Osteocyte (in vitro differentiated cells): Measurements from ENCODE around the gene TEKT3. TPM values are rescaled to one million over a fixed set of nuclear protein-coding genes. Genes with fewer than 3 reads are reported as not detected.

Experiments
- DNase-seq: peaks from one replicate; pipeline ENCODE4 v3.0.0; 2021; ENCODE audit warnings: mixed read lengths; ENCODE audit not compliant: unreplicated experiment; ENCODE audit errors: extremely low spot score
- H3K27ac Mint-ChIP-seq: one replicate; pipeline ENCODE4 v1.8.0; 2021; ENCODE audit warnings: mild to moderate bottlenecking, mixed read lengths; ENCODE audit not compliant: unreplicated experiment
- H3K27me3 Mint-ChIP-seq: one replicate; pipeline ENCODE4 v1.8.0; 2021; ENCODE audit warnings: mixed read lengths; ENCODE audit not compliant: unreplicated experiment
- H3K36me3 Mint-ChIP-seq: one replicate; pipeline ENCODE4 v1.8.0; 2021; ENCODE audit warnings: mixed read lengths; ENCODE audit not compliant: unreplicated experiment
- H3K4me1 Mint-ChIP-seq: one replicate; pipeline ENCODE4 v1.8.0; 2021; ENCODE audit warnings: mixed read lengths; ENCODE audit not compliant: unreplicated experiment
- H3K4me3 Mint-ChIP-seq: one replicate; pipeline ENCODE4 v1.8.0; 2021; ENCODE audit warnings: mild to moderate bottlenecking, moderate library complexity, mixed read lengths; ENCODE audit not compliant: unreplicated experiment
- H3K9me3 Mint-ChIP-seq: one replicate; pipeline ENCODE4 v1.8.0; 2021; ENCODE audit warnings: mixed read lengths; ENCODE audit not compliant: unreplicated experiment
- total RNA-seq: library from RNA; stranded (reverse); gene quantifications from 2 replicates; pipeline ENCODE4 v1.2.1, GENCODE V29; 2021
- TF ChIP-seq, protein P1 (sequence below): fragments of 200-600 bp; sonication (generic); IDR thresholded peaks from 2 replicates; pipeline ENCODE4 v1.5.0; 2021; ENCODE audit warnings: antibody characterized with exemption, mild to moderate bottlenecking, moderate library complexity

The TEKT3 gene
- total RNA-seq, 1 donor from 2014 or later = not detected

DNA sequence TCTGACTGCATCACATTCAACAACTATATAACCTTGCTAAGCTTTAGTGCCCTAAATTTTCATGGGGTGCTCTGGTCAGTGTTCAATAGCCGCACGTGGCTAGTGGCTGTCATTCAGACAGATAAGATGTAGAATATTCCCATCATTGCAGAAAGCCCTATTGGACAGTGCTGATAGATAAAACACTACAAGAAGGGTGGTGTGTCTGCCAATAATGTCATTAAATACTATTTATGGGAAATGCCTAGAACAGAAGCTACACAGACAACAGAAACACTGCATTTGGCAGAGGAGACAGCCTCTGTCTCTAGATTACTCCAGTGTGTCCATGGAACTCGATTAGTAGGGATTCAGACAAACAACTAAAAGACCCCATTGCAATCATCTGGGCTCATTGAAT is 47.8 kb downstream of the TEKT3 start:
- Mint-ChIP-seq H3K27me3 (no peaks in the 10 kb centered on the region), H3K36me3 (no peaks in the 10 kb centered on the region), H3K4me1 (peaks cover 26% of the 10 kb centered on the region), H3K9me3 (peaks cover 5% of the 10 kb centered on the region), H3K4me3 (no peak overlapping the region), H3K27ac (no peak overlapping the region)
- no peak for DNase-seq
- TF ChIP-seq, protein P1, sequence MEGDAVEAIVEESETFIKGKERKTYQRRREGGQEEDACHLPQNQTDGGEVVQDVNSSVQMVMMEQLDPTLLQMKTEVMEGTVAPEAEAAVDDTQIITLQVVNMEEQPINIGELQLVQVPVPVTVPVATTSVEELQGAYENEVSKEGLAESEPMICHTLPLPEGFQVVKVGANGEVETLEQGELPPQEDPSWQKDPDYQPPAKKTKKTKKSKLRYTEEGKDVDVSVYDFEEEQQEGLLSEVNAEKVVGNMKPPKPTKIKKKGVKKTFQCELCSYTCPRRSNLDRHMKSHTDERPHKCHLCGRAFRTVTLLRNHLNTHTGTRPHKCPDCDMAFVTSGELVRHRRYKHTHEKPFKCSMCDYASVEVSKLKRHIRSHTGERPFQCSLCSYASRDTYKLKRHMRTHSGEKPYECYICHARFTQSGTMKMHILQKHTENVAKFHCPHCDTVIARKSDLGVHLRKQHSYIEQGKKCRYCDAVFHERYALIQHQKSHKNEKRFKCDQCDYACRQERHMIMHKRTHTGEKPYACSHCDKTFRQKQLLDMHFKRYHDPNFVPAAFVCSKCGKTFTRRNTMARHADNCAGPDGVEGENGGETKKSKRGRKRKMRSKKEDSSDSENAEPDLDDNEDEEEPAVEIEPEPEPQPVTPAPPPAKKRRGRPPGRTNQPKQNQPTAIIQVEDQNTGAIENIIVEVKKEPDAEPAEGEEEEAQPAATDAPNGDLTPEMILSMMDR = no peak

DNA sequence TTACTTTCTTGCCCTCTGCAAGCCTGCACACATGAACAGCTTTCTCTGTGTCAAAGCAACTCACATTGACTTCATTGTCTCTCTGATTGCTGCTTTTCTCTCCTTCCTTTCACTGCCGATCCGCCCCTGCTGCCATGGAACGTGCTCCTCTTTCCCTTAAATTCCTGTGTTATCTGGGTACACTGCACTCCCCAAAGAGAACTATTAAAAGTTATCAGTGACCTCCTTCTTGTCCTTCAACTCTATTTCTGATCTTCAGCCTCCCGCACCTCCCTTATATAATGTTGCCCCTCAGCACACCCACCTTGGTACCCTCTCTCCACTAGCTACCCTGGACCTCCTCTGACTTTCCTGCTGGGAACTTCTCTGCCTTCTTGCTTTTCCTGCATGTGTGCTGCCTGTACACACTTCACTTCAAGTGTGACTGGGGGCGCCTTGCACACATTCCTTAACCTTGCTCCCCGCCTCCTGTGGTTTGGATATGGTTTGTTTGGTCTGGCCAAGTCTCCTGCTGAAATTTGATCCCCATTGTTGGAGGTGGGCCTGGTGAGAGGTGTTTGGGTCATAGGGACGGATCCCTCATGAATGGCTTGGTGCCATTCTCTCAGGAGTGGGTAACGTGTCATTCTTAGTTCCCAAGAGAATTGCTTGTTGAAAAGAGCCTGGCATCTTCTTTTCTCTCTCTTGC is 49.6 kb downstream of the TEKT3 start:
- peaks cover 5% of the 10 kb centered on the region for H3K9me3 Mint-ChIP-seq
- peak overlapping the region; percentile 31 for H3K27ac Mint-ChIP-seq
- no peak overlapping the region for H3K4me3 Mint-ChIP-seq
- H3K4me1 Mint-ChIP-seq = peaks cover 19% of the 10 kb centered on the region
- H3K27me3 Mint-ChIP-seq = no peaks in the 10 kb centered on the region
- TF ChIP-seq, protein P1 = no peak
- no peaks in the 10 kb centered on the region for H3K36me3 Mint-ChIP-seq
- DNase-seq = no peak

DNA sequence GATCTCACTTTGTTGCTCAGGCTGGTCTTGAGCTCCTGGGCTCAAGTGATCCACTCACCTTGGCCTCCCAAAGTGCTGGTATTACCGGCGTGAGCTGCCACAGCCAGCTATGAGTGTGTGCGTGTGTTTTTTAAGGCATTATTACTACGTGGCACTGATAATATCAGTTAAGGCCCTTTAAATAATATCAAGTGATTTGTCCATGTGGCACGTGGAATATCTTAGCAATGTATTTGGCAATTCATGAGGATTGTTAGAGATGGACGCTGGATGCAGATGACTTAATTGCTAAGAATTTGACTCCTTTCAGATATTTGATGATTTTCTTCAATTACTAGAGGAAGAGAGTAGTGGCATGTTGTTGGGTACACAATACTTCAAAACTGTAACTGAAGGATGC is 50.8 kb downstream of the TEKT3 start:
- peaks cover 19% of the 10 kb centered on the region for H3K4me1 Mint-ChIP-seq
- H3K9me3 Mint-ChIP-seq = peaks cover 5% of the 10 kb centered on the region
- TF ChIP-seq, protein P1 = no peak
- no peaks in the 10 kb centered on the region for H3K27me3 Mint-ChIP-seq
- H3K4me3 Mint-ChIP-seq = no peak overlapping the region
- no peak overlapping the region for H3K27ac Mint-ChIP-seq
- DNase-seq = no peak
- no peaks in the 10 kb centered on the region for H3K36me3 Mint-ChIP-seq

DNA sequence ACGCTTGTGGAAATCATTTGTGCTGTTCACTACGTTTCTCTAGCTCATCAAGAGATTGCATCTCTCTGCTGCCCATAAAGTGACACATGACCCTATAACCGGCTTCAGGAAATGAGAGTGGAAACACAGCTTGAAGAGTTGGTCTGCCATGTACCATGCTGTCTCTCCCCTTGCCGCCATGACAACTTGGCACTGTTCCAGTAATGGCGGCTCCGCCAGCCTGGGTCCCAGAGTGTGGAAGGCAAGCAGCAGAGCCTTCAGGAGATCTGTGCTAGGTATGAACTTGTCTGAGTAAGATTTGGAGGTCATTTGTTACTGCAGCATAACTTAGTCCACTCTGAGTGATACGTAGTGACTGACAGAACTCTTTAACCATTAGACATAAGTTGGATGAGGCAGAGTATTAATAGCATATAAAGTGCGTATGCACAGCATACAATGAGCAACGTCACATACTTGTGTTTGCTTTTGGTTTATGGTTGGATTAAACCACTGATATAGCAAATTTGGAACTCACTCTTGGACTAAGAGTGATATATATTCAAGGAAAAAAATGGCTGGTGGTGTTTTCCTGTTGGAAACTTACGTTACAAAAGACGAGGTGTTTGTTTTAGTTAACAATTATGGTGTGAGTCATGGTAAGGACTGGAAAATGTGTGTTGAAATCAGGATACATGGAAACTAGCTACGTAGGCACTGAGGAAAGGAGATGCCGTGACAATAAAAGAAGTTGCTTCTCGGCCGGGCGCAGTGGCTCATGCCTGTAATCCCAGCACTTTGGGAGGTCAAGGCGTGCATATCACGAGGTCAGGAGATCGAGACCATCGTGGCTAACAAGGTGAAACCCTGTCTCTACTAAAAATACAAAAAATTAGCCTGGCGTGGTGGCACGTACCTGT is 51.9 kb downstream of the TEKT3 start:
- Mint-ChIP-seq H3K4me1 (peaks cover 19% of the 10 kb centered on the region), H3K36me3 (no peaks in the 10 kb centered on the region), H3K9me3 (peaks cover 5% of the 10 kb centered on the region), H3K27ac (no peak overlapping the region), H3K27me3 (no peaks in the 10 kb centered on the region), H3K4me3 (no peak overlapping the region)
- TF ChIP-seq, protein P1 = no peak
- no peak for DNase-seq

DNA sequence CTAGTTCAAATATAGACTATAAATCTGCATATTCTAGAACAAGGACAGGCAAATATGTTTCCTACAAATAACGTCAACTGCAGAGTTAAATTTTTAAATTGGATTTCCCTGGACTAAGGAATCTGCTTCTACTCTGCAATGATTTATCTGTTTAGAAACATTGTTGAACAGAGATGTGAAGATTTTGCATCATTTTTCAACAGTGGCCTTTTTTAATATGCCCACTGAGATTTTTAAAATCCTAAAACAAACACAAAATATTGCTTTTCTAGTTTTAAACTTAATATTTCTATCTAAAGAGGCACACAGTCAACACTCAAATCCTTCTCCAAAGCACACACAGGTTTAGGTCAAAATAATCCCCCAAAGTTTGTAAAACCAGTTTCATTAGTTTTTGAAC is 52.5 kb downstream of the TEKT3 start:
- Mint-ChIP-seq H3K27ac (no peak overlapping the region), H3K27me3 (no peaks in the 10 kb centered on the region), H3K9me3 (peaks cover 5% of the 10 kb centered on the region), H3K4me3 (no peak overlapping the region), H3K4me1 (peaks cover 19% of the 10 kb centered on the region), H3K36me3 (no peaks in the 10 kb centered on the region)
- TF ChIP-seq, protein P1 = no peak
- DNase-seq = no peak
